Right cardiac atrium (tissue), 5 donors: ENCODE data around the gene WBP1. TPM values are rescaled to one million over a fixed set of nuclear protein-coding genes. Genes with fewer than 3 reads are reported as not detected.
"Not testable (repeated sequence)": the region's sequence is repeated elsewhere in the genome, so short reads cannot be mapped to it uniquely, and the experiment has no call there.

Experiments
- ATAC-seq, 2 donors: fragments of 200-7000 bp; cut with Tn5 transposase; one replicate each; pipeline versions ENCODE4 v1.8.0 to v1.9.1; 2020; ENCODE audit warnings: moderate library complexity in 2 of 2, mild to moderate bottlenecking in 1 of 2
- DNase-seq, 3 donors: peaks; one replicate each; pipeline ENCODE4 v3.0.0-alpha.2; 2020
- H3K27ac ChIP-seq: one replicate; pipeline ENCODE4 v1.5.1; 2013; ENCODE audit warnings: mild to moderate bottlenecking, low read length, control low read depth, moderate library complexity
- H3K27me3 ChIP-seq: one replicate; pipeline ENCODE4 v1.6.1; 2013; ENCODE audit not compliant: control insufficient read depth, insufficient read depth
- H3K4me1 ChIP-seq: one replicate; pipeline ENCODE4 v1.6.1; 2013; ENCODE audit warnings: low read length; ENCODE audit not compliant: control insufficient read depth, insufficient read depth
- H3K4me3 ChIP-seq: one replicate; pipeline ENCODE4 v1.5.1; 2013; ENCODE audit warnings: low read length, control low read depth
- H3K9me3 ChIP-seq: one replicate; pipeline ENCODE4 v1.6.1; 2013; ENCODE audit warnings: low read length; ENCODE audit not compliant: control insufficient read depth
- WGBS: extraction: QIAGEN DNeasy Blood & Tissue Kit; methylation state at CpG from one replicate; pipeline ENCODE4 v1.1.7; 2013; 5-methylcytosine and 5-hydroxymethylcytosine counted together
- intact Hi-C, 4 donors: fragments of 100-400 bp; cut with DNase I; formaldehyde crosslinking; loops; one replicate each; pipeline versions ENCODE4 v1.11.0 to v1.14.0; 2022 to 2023
- polyA plus RNA-seq: library from polyadenylated mRNA; stranded (reverse); fragments of 200-250 nt; gene quantifications from one replicate; pipeline ENCODE4 v1.2.3, GENCODE V29; 2013
- total RNA-seq, 4 donors: library from RNA; stranded (reverse); fragmentation: NEBNext Ultra II Directional; extraction: Animal tissue kit (Norgen Biotek cat#: 25700); gene quantifications; one replicate each; pipeline ENCODE4 v1.2.1, GENCODE V29; 2021
- donor health status: healthy with polysubstance abuse.
- donor health status: DM: no; HTN: yes; CAD: no.
- donor health status: DM: no; HTN: no; CAD: no.
- donor health status: DM: no; HTN: yes; CAD: no; lungs with severe emphysema.
- donor health status: DM: yes; HTN: yes; CAD: no.

Gene WBP1
- total and polyA plus RNA-seq, 5 donors, result 48.9 to 63.1 (median 56.8) TPM

GRCh38 chr2:74419345-74419744, 38.9 kb upstream of the WBP1 start:
- no peaks in the 10 kb centered on the region for H3K27me3 ChIP-seq
- WGBS, result 86% methylated on average over 1 of the region's 1 CpG

GRCh38 chr2:74420006-74420405, 38.2 kb upstream of the WBP1 start:
- no peak for ATAC-seq
- Histone ChIP-seq H3K4me3 (no peak overlapping the region), H3K27me3 (no peaks in the 10 kb centered on the region), H3K4me1 (no peaks in the 10 kb centered on the region), H3K9me3 (no peaks in the 10 kb centered on the region), H3K27ac (no peak overlapping the region)
- WGBS, result 76% methylated on average over 2 of the region's 2 CpGs
- intact Hi-C loops, result no loop called here
- no peak for DNase-seq

More at GRCh38 chr2:74419345-74419744, 38.9 kb upstream of the WBP1 start:
- intact Hi-C loops, result no loop called here
- H3K27ac ChIP-seq, result no peak overlapping the region
- no peaks in the 10 kb centered on the region for H3K4me1 ChIP-seq
- ATAC-seq, result no peak
- no peaks in the 10 kb centered on the region for H3K9me3 ChIP-seq
- DNase-seq, result no peak
- no peak overlapping the region for H3K4me3 ChIP-seq

GRCh38 chr2:74420443-74421103, 37.7 kb upstream of the WBP1 start:
- H3K27ac ChIP-seq, intact Hi-C loops, H3K4me3 ChIP-seq, DNase-seq, ATAC-seq, H3K4me1 ChIP-seq, H3K9me3 ChIP-seq, H3K27me3 ChIP-seq: not testable (repeated sequence)
- 77% methylated on average over 19 of the region's 19 CpGs for WGBS

GRCh38 chr2:74421221-74421870, 36.9 kb upstream of the WBP1 start, which contains the start of the genes C2orf81 and WDR54:
Gene C2orf81 (minus strand): TSS chr2:74421619. CDS start chr2:74421560, 59 bp downstream.
Gene WDR54 (plus strand): TSS chr2:74421730. CDS start chr2:74422154, 424 bp downstream.
- intact Hi-C loops, result no loop called here
- H3K4me1 ChIP-seq, result no peaks in the 10 kb centered on the region
- no peaks in the 10 kb centered on the region for H3K27me3 ChIP-seq
- under 1% methylated on average over 57 of the region's 57 CpGs for WGBS
- DNase-seq (peak; percentile 92 to 96 (median 96)), ATAC-seq (peak; percentile 94 to 95)
- H3K4me3 ChIP-seq, result peak within 1 kb of the TSS; percentile 54
- H3K9me3 ChIP-seq, result no peaks in the 10 kb centered on the region
- H3K27ac ChIP-seq, result peak within 1 kb of the TSS; percentile 4

GRCh38 chr2:74423231-74424095, 34.8 kb upstream of the WBP1 start:
- ATAC-seq, result no peak
- H3K4me3 ChIP-seq, result no peak overlapping the region
- DNase-seq, result no peak
- no peaks in the 10 kb centered on the region for H3K4me1 ChIP-seq
- no peaks in the 10 kb centered on the region for H3K9me3 ChIP-seq
- no peak overlapping the region for H3K27ac ChIP-seq
- intact Hi-C loops, result no loop called here
- H3K27me3 ChIP-seq, result no peaks in the 10 kb centered on the region
- 74% methylated on average over 9 of the region's 9 CpGs for WGBS

- no peak for ATAC-seq
- no peak for DNase-seq
- Histone ChIP-seq H3K4me3 (no peak overlapping the region), H3K27me3 (no peaks in the 10 kb centered on the region), H3K4me1 (no peaks in the 10 kb centered on the region), H3K9me3 (no peaks in the 10 kb centered on the region), H3K27ac (no peak overlapping the region)
- intact Hi-C loops, result no loop called here
- 67% methylated on average over 5 of the region's 5 CpGs for WGBS
Measured at GRCh38 chr2:74424139-74424992, 33.9 kb upstream of the WBP1 start.

GRCh38 chr2:74424995-74425406, 33.2 kb upstream of the WBP1 start:
- intact Hi-C loops, result no loop called here
- no peaks in the 10 kb centered on the region for H3K4me1 ChIP-seq
- no peak for DNase-seq
- H3K4me3 ChIP-seq, result no peak overlapping the region
- 77% methylated on average over 5 of the region's 5 CpGs for WGBS
- no peak for ATAC-seq
- H3K9me3 ChIP-seq, result no peaks in the 10 kb centered on the region
- no peaks in the 10 kb centered on the region for H3K27me3 ChIP-seq
- no peak overlapping the region for H3K27ac ChIP-seq

GRCh38 chr2:74425523-74425922, 32.7 kb upstream of the WBP1 start:
- DNase-seq (no peak), ATAC-seq (no peak)
- 71% methylated on average over 7 of the region's 7 CpGs for WGBS

GRCh38 chr2:74426181-74426758, 32.0 kb upstream of the WBP1 start:
- WGBS, result 78% methylated on average over 14 of the region's 14 CpGs
- Histone ChIP-seq H3K27ac (no peak overlapping the region), H3K9me3 (no peaks in the 10 kb centered on the region), H3K4me3 (no peak overlapping the region), H3K4me1 (no peaks in the 10 kb centered on the region), H3K27me3 (no peaks in the 10 kb centered on the region)
- intact Hi-C loops, result no loop called here
- ATAC-seq (no peak), DNase-seq (peak in 1 of 3 donors; percentile 49)

More at GRCh38 chr2:74425523-74425922, 32.7 kb upstream of the WBP1 start:
- H3K9me3 ChIP-seq, result no peaks in the 10 kb centered on the region
- H3K4me1 ChIP-seq, result no peaks in the 10 kb centered on the region
- H3K4me3 ChIP-seq, result no peak overlapping the region
- intact Hi-C loops, result no loop called here
- H3K27ac ChIP-seq, result no peak overlapping the region
- H3K27me3 ChIP-seq, result no peaks in the 10 kb centered on the region

GRCh38 chr2:74427551-74427950, 30.7 kb upstream of the WBP1 start:
- DNase-seq (no peak), ATAC-seq (no peak)
- no peaks in the 10 kb centered on the region for H3K9me3 ChIP-seq
- intact Hi-C loops, result no loop called here
- no peak overlapping the region for H3K27ac ChIP-seq
- no peaks in the 10 kb centered on the region for H3K27me3 ChIP-seq
- no peaks in the 10 kb centered on the region for H3K4me1 ChIP-seq
- 82% methylated on average over 3 of the region's 3 CpGs for WGBS
- H3K4me3 ChIP-seq, result no peak overlapping the region
